8988T (cell line): ENCODE results near the gene ANK3.

Source experiments
- DNase-seq: peaks from one replicate; pipeline ENCODE4 v3.0.0; 2011

ANK3 gene

DNA sequence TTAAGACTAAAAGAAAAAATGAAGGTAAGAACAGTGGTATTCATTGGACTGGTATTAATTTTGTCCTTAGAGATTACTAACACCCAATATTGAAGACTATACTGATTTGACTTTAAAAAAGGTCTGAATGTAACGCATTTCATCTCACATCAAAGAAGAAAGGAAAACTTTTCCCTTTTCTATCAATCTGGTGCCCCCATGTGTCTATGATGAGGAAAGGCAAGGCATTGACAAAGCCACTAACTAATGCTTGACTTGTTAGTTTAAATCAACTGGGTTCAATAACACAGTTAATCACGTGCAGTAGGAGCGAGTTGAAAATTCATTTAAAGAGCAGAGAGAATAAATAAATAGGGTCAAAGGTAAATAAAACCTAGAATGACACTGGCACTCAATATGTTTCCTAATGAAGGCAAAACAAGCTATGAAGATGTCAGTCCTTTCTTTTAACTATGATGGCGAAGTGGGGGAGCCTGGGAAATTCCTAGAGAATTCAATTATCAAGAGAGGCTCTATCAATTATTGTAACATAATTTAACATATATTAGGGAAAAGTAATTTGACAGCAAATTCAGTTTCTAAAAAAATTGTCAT, 180.9 kb downstream of the ANK3 start:
- no peak for DNase-seq

DNA sequence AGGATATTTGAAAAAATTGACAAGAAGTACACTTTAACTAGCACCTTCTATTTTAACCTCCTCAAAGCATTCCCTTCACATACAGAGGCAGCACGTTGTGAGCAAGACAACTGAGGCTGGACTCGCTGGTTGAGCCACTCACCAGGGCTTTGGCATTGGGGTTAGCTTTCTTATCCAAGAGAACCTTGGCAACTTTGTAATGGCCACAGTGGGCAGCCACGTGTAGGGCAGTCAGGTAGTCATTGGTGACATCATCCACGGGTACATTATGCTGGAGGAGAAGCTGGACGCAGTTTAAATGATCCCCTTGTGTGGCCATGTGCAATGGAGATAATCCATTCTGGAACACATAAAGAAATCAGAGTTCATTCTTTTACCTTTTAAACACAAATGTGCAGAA, 181.8 kb downstream of the ANK3 start:
- no peak for DNase-seq

DNA sequence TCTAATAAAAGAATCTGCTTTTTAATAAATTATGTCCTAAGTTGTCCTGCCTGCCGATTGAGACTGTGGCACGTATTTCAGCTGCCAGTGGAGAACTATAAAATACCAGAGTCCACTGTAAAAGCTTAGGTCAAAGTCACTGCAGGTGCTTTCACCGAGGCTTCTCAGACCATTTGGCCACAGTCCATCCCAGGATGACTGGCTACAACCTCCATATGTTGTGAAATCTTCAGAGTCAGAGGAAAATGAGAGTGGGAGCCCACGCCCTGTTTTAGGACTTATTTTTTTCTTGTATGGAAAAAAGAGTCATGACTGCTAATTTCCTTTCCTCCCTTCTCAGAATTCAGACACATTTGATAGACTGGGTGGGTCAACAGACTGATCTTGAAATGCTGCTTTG, 182.9 kb downstream of the ANK3 start:
- DNase-seq = no peak

DNA sequence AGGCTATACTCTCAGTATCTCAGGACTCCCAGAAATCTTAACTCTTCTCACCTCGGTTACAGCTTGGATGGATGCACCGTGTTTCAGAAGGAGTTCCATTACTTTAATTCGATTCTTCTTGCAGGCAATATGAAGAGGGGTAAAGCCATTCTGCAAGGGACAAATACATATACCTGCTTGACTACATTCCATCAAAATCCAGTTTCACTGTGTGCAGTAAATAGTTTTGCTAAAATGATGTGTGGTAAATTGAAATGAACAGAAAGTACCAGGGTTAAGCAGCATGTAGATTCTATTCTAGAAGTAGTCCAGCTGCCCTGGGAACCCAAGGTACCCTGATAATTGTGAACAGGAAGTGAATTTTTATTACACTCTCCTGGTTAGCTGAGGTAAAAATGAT, 183.9 kb downstream of the ANK3 start:
- DNase-seq = no peak

DNA sequence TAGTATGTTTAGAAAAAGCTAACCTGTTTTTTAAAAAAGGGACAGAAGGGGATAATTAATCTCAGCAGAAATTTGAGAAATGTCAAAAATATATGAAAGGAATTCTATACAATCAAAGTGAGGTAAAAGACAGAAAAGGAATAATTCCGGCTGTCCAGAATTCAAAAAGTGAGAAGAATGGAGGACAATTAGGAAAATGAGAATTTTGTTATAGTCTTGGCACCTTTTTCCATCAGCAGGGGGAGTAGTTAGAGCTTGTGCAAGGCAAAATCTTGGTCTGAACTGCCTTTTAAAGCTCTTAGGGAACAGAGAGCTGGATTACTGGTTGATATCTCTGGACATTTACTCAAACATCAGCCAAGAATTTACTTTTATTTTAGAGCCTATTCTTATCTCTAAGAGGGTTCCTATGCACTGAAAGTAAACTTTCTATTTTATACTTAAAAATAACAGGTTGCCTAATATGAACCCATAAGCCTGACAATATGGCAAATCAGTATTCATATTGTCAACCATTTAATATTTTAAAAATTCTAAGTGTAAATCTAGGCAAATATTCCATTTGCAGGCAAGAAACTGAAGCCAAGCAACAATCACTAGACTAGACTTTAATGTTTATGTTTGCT, 185.6 kb downstream of the ANK3 start:
- DNase-seq = no peak

DNA sequence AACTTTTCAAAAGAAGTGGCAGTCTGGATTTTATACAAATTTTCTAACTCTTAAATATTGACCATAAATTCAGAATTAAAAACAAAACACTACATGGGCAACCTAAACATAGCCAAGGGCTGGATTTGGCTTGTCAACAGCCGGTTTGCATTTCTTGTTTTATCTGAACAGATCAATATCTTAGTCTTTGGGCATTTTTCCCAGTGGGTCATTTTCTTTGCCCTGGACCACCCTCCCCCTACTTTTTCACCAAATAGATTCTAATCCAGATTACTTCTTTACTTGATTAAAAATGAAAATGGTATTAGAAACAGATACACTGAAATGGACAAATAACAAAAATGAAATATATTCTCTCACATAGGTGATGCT, 189.0 kb downstream of the ANK3 start:
- DNase-seq = no peak

DNA sequence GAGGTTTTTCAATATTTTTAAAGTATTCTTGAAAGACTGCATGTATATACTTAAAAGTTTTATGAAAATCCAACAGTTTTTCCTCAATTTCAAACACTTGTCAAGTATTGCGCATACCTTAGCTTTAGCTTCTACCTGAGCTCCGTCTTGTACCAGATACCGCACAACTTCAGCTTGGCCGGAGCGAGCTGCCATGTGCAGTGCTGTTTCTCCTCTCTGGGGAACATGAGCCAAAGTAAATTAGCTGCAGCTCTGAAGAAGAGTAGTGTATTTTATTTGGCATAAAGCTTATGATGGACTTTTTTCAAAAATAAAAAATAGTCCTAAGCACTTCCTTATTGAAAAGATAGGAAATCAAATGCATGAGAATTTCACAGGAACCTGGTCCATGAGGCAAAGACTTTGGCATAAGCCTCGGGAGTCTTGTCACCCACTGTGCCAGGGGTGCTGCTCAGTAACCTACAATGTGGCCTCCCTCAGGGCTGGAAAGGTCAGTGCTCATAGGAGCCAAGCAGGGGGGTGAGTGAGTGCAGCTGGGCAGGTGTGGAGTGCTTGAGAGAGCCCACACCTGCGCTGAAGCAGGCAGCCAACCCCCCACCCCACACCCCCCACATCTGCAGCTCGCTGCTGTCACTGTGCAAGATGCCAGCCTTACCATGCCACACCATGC, 189.5 kb downstream of the ANK3 start:
- DNase-seq = no peak

DNA sequence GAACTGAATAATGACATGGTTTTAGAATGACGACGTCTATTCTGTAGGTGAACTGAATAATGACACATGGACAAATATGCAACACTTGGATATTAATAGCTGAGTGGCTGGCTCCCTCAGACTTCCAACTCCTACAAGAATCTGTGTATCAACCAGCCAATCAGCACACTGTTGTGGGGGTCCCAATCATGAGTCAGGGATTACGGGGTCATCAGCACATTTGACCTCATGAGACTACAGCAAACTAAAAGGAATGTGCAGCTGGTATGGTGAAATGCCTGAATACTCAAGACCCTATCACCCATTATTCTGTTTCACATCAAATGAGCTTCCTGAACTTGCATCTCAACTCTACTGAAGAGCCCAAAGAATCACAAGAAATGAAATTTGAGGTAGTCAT, 192.5 kb downstream of the ANK3 start:
- no peak for DNase-seq

DNA sequence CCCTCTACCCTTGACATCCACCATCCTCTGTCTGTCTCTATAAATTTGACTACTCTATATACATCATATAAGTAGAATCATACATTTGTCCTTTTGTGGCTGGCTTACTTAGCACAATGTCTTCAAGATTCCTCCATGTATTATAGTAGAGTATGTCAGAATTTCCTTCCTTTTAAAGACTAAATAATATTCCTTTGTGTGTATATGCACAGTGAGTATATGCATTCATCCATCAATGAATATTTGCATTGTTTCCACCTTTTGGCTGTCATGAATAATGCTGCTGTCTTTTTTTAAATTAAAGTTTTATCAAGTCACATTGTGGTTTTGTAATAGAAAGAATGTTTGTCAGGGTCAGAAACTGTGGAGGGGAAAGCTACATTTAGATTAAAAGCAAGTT, 195.3 kb downstream of the ANK3 start:
- no peak for DNase-seq

DNA sequence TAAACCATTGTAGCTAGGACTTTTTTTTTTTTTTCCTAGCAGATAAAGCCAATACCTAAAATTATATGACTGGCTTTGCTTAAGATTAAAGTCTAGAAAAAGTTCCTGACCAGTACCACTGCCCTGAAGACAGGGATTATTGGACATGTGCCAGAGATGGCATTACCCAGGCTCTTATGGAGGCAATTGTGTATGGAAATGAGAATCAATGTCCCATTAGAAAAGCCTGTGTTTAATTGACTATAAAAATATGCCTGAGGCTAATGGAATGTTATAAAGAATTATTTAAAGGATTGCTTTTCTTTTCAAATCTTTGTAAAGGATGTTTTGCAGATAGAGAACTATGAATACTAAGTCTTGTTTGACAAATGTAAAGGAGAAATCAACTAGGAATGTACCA, 196.7 kb downstream of the ANK3 start:
- no peak for DNase-seq

DNA sequence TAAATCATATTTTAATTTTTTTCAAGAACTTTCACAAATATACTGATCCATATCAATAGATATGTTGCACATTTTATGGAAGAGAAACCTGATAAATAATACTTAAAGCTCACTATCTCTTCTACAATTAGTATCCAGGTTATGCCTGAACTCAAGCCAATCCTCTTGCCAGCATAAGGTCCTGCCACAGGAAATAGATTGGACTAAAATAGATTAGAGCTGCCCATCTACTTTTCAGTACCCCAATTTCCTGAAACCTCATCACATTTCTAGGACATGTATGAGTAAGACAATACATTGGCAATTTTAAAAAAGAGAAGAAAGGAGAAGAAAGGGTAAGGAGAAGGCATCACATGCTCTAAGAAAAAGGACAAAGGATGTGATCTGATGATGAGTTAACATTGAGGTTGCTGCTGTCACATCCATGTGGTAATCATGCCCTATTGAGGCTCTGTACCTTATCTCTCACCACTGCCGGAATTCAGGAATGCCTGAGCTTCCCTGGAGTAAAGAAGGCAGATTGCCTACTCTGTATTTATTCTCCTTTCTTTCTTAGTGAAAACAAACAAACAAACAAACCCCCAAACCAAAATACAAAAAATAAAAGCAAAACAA, 199.7 kb downstream of the ANK3 start:
- DNase-seq = no peak

DNA sequence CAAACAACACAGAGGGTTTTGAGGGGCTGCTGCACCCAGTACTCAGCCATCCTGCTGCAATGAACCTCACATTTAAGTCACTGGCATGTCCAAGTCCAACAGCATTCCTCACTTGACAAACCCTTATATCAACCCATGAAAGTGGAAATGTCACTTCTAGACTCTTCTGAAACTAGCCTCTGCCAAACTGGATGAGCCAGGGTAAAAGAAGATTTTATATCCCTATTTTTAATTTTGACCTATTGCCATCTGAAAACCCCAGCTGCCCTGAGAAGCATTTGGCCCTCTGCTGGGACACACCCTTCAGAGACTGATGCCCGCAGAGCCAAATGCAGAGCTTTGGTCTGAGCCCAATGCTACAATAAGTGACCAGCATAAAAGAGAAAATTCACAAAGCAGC, 201.1 kb downstream of the ANK3 start:
- DNase-seq = no peak

DNA sequence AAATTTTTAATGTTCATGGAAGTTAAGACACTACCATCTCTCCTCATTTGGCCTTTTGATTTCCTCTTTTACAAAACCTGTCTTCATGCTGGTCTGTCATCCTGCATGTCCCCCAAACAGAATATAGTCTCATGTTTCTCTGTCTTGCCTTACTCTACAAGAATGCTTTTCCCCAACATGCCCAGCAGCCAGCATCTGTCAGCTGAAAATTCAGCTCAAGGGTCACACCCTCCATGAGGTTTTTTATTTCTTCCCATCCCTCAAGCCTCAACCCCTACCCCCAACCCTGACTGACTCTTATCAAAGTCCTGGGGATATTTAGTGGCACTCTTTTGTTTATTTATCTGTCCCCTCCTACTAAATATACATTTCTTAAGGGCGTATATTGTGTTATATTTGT, 202.0 kb downstream of the ANK3 start:
- no peak for DNase-seq

DNA sequence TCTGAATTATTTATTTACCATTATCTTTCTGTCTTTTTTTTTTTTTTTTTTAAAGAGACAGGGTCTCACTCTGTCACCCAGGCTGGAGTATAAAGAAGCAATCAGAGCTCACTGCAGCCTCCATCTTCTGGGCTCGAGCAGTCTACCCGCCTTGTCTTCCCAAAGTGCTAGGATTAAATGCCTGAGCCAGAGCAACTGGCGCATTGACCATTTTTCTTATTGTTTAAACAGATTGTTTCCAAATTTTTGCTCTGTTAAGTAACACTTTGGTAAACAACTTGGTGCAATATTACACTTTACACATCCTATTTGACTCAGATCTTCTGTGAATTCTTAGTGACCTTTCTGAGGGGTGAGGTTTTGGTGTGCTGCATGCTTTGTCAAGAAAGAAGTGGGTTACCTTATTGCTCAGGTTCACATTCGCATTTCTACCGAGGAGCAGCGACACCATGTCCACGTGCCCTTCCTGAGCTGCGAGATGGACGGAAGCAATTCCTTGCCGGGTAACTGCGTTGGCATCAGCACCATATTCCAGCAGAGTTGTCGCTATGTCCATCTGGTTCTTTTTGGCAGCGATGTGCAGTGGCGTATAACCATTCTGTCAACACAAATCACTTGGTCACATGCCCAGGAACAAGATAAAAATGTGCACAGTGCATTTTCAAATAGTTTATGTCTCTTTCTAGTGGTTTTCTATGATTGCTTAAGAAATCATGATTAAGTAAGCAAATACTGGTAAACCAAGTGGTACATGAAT, 203.2 kb downstream of the ANK3 start:
- no peak for DNase-seq

DNA sequence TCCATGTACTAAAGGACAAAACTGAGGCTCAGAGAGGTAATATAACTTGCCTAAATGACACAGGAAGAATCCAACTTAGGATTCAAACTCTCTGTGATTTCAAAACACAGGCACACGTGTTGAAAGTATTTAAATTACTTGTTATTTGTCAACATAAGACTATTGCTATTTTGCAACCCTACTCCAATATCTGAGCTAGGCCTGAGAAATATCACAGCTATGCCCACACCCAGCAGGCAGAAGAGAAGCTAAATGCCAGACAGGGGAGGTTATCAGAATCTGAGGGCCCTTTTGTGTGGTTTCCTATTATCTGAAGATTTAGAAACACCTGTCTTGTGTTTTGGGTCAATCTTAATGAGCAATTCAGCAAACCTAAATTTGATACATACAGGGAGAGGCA, 204.3 kb downstream of the ANK3 start:
- no peak for DNase-seq

DNA sequence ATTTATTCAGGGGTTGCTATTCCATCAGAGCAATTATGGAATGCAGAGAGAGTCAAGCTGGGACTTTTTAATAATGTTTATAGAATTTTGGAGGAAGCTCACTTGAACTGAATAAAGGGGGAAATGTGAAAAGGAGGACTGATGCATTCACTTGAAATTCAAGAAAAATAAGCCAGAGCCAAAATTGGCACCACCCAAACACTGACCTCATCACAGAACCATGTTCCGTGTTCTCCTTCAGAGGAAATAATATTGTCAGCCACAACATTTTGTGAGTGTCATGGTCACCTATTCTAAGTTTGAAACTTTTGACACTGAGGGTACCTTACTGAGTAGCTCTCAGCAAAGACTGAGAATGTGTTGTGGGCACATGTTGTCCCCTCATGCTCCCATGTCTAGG, 207.0 kb downstream of the ANK3 start:
- no peak for DNase-seq

DNA sequence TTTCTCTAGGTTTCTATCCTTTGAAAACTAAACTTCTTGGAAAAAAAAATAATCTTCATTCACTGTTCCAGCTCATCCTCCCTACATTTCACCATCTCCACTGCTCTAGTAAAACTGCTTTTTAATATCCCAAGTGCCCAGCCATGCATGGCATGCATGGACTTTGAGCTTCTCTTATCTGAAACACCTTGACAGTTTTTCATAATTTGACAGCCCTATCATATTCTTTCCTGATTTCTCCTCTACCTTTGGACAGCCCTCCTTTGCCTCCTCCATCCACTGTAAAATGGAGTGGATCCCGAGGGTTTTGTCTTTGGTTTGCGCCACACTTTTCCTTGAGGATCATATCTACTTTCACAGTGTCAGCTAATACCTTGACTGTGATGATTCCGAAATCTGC, 212.8 kb downstream of the ANK3 start:
- no peak for DNase-seq

DNA sequence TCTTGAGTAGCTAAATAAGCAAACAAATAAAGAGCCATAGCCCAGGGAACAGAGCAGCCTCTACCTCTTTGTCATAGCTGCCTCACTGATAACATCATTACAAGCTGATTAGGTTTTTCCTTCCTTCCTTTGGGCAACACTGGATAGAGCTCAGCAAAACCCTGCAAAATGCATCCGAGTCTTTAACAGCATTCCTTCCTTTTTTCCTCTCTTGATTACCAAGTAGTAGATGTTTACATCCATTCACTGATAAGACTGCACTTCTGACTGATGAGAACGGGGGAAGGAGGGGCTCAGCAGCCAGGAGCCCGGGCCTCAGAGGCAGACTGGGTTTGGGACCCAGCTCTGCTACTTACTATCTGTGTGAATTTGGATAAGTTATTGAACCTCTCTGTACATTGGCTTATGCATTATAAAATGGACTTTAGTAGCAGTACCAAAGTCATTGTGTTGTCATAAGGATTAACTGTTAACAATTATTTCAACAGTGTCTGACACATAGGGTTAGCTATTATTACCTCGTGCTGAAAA, 214.2 kb downstream of the ANK3 start:
- no peak for DNase-seq

DNA sequence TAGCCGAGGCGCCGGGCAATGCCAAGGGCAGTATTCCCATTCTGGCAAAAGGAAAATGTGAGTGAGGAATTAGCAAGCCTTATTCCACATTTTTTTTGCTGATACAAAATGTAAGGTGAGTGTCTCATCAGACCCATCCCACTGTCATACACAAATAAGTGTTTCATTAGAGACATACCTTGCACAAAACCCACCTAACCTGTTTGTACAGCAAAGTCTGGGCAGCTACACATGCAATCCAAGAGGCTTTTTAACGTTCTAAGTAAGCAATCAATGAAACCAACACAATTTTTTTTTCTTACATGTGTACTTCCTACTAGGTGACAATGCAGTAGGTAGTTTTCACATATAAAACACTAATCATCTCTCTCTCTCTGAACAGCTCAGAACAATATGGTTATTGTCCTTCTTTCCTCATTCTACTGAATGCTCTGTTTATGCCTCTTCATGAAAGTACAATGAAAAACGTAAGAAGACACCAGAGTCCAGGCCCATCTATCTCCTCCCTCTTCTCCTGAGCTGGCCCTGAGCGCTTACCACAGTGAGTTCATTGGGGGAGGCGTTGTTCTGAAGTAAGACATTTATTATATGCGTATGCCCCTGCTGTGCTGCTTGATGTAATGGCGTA, 217.2 kb downstream of the ANK3 start:
- no peak for DNase-seq

DNA sequence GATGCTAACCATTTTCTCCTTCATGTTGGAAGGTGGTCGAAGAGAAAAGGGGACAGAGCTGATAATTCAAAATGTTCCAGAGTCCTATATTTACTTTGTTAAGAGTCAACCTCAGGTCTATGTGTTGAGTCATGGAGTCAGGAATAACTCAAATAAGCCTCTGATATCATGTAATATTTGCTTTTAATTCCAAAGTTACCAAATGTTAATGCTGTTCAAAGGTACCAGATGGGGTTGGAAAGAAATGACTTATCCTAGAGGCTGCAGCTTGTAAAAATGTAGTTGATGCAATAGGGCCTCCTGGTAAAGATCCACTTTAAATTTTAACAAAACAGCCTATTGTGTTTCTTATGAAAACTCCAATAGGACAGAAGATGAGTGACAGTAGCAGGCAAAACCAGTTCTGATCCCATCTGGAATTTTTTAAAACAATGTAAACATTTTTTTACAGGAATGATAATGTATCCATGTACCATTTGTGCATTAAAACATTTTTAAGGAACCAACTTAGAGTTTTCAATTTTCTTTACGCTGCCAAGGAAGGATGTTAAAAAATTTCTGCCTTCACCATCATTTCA, 218.2 kb downstream of the ANK3 start:
- no peak for DNase-seq

DNA sequence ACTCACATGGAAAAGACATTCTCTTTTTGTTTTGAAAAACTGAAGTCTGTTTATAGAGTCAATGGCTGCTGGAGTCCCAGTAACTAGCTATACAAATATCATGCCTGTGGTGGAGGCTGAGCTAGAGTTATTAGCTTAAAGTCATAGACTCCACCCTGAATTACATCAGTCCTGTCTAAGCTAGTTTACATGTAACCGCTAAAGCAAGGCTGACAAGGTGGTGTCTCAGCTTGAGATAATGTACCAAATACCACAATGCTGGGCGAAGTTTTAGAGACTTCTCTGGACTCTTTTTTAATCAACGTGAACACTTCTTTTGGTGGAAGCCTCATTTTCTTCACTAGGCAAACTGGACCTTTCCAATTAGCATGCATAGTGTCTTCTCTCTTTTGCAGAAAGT, 219.4 kb downstream of the ANK3 start:
- DNase-seq = no peak

DNA sequence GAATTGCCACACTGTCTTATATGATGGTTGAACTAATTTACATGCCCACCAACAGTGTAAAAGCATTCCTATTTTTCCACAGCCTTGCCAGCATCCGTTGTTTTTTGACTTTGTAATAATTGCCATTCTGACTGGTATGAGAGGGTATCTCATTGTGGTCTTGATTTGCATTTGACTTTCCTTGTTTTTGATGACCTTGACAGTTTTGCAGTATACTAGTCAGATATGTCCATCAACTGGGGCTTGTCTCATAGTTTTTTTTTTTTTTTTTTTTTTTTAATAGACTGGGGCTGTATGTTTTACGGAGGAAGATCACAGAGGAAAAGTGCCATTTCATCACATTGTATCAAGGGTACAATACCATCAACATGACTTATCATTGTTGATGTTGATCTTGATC, 220.6 kb downstream of the ANK3 start:
- no peak for DNase-seq

DNA sequence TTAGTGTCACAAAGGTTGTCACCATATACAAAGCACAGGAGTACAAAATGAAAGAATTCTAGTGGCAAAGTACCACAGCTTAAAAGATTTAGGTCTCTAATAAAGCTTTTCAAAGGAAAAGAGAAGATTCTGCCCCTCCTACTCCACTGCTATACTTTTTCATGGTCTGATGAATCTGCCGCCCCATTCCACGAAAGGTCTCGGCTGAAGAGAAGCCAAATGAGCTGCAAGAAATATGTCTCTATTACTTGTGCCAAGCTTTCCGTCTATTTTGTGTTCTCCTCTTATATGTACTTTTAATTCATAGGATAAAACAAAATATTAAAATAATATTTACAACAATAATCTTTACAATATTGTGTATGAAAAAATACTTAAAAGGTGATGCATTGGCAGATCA, 222.6 kb downstream of the ANK3 start:
- no peak for DNase-seq
